ENCODE measurements around the gene DCLRE1A.

DNA sequence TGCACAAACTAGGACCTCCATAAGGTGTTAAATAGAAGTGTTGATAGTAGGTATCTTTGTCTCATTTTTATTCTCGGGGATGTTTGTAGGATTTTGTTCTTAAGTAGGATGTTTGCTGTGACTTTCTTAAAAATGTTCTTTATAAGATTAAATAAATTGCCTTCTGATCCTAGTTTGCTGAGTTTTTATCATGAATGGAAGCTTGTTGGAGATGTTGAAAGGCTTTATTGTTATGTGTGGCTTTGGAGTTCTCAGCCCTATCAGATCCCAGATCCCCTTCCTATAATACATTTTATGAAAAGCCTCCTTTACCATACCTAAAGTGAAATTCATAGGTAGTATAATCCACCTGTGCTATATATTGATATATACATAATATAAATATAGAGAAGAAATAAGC, 40.7 kb upstream of the DCLRE1A start:
- TF ChIP-seq, protein P1, sequence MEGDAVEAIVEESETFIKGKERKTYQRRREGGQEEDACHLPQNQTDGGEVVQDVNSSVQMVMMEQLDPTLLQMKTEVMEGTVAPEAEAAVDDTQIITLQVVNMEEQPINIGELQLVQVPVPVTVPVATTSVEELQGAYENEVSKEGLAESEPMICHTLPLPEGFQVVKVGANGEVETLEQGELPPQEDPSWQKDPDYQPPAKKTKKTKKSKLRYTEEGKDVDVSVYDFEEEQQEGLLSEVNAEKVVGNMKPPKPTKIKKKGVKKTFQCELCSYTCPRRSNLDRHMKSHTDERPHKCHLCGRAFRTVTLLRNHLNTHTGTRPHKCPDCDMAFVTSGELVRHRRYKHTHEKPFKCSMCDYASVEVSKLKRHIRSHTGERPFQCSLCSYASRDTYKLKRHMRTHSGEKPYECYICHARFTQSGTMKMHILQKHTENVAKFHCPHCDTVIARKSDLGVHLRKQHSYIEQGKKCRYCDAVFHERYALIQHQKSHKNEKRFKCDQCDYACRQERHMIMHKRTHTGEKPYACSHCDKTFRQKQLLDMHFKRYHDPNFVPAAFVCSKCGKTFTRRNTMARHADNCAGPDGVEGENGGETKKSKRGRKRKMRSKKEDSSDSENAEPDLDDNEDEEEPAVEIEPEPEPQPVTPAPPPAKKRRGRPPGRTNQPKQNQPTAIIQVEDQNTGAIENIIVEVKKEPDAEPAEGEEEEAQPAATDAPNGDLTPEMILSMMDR (IDR thresholded peaks at IDR 0.05) = no peak
- TF ChIP-seq POLR2A (IDR thresholded peaks at IDR 0.05) = no peak

Data from uterus (tissue), 2 donors.